ENCODE data around the gene MAS1.
"Not testable (repeated sequence)": the region's sequence is repeated elsewhere in the genome, so short reads cannot be mapped to it uniquely, and the experiment has no call there.

MAS1 gene

DNA sequence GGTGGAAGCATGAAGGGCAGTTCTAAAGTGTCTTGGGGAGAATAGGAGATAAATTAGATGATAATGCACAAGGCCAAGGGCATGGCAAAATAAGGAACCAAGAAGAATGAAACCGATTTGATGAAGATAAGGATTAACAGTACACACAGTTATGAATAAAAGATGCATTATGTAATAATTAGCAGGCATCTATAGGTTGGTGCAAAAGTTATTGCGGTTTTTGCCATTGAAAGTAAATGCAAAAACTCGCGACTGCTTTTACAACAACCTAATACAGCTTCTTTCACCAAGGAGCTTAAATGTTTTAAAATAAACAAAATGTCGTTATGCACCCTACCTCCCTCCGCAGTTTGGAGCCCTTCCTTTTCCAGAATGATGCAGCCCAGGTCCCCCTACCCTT lies 29.0 kb downstream of the MAS1 start:
- no peak for DNase-seq

DNA sequence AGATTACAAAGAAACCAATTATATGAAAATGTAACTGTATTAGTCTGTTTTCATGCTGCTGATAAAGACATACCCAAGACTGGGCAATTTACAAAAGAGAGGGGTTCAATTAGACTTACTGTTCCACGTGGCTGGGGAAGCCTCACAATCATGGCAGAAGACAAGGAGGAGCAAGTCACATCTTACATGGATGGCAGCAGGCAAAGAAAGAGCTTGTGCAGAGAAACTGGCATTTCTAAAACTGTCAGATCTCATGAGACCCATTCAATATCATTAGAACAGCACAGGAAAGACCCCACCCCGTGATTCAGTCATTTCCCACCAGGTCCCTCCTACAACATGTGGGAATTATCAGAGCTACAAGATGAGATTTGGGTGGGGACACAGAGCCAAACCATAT lies 33.4 kb downstream of the MAS1 start:
- not testable (repeated sequence) for DNase-seq

DNA sequence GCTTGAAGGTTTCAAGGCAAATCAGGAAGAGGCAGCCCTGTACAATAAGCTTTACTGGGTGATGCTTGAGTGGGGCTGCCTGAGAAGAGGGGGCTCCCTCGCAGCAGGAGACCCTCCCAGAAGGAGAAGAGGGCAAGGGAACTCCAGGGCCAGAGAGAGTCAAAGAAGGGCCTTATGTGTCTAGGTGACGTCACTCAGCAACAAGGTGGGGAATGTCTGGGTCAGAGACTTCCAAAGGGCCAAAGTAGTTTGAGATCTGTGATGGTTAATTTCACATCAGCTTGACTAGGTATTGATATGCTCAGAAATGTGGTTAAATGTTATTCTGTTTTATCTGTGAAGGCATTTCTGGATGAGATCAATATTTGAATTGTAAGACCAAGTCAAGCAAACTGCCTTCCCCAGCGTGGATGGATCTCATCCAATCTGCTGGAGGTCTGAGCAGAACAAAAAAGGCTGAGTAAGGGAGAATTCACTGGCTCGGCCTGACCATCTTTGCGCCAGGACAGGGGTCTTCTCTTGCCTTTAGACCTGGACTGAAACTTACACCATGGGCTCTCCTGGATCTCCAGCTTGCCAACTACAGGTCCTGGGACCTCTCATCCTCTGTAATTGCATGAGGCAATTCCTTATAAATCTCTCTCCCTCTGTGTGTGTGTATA lies 35.9 kb downstream of the MAS1 start:
- no peak for DNase-seq

DNA sequence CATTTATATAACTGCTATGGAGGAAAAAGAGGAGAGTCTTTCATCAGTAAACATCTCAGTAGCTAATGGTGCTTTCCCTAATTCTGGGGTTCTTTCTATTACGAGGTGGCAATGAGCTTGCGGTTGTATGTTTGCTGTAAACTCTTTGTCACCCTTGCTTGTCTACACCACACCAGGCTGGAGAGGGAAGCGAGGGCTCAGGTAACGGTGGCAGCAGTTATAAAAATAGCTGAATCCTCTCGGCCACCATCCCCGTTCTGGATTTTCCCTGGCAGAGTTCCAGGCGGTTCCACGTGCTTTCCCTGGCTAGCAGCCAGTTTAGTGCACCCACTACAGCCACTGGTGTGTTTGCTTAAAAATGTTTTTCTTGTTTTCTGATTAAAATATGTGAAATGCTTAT lies 39.0 kb downstream of the MAS1 start:
- peak; percentile 51 for DNase-seq

DNA sequence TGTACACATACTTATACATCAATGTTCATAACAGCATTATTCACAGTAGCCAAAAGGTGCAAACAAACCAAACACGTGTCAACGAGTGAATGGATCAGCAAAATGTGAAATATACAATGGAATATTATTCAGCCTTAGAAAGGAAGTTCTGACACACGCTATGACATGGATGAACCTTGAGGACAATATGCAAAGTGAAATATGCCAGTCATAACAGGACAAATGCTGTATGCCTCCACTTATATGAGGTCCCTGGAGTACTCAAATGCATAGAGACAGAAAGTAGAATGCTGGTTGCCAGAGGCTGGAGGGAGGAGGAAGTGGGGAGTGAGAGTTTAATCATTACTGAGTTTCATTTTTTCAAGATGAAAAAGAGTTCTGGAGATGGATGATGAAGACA lies 40.3 kb downstream of the MAS1 start:
- DNase-seq: no peak

DNA sequence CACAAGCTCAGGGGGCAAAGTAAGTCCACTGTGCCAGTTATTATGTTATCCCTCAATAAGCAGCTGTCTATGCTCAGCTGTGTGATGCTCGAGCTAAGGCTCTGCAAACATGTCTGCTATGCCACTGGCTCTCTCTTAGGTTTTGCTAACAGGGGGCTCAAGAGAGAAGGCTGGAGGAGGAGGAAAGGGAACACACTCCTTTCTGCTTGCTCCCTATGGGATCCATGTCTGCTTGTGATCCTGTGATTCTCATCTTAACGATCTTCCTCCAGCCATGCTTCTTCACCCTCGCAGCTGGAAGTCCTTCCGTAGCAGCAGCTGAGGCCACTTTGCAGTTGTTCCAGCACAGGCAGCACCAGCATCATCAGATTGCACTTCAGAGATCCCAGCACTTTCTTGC lies 41.1 kb downstream of the MAS1 start:
- no peak for DNase-seq

DNA sequence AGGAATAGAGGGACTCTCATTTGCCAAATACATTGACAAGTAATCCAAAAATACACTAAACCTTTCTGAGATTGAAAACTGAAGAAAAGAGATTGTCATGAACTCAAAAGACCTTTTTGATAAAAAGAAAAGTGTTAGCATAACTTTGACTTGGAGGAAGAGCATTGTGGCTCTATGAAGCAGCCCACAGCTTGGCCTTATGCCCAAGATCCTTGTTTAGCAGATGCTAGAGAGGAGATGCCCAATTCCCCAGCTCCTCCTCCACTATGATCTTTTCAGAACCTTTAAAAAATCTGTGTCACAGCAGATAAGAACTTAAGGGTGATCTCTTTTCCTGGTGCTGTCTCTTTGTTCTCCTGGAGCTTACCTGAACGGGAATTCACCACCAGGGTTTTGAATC lies 42.3 kb downstream of the MAS1 start:
- no peak for DNase-seq

DNA sequence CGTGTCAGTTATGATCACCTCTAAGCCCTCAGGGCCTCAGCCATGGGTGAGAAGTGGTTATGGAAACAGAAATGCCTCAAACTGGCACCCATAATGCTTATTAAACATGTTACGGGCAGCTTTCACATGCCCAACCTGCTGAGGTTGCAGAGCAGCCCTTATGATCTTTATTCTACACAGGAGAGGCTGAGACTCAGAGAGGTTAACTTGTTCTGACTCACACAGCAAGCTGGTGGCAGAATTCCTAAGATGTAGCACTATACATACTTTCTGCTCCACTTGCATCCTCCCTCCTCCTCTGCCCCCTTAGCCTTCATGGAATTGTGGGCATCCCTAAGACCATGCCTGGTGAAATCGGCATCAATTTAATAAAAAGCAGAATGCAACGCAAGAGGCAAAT lies 43.4 kb downstream of the MAS1 start:
- no peak for DNase-seq

DNA sequence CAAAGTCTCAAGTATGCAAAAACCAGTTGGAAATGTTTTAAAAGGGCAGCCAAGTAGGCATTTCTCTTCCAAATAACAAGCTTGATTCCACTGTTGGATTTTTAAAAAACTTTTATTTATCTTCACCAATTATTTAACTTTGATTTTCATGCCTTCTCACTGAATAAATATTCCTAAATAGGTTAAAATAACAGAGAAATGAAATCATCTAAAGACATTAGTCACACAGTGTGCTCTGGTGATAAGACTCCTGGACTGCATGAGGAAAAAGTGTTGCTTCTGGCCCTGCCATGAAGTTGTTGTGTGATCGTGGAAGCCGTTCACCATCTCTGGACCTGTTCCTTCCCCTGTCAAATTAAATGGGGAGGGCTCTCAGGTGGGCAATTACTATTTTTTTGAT lies 44.3 kb downstream of the MAS1 start:
- DNase-seq: no peak

DNA sequence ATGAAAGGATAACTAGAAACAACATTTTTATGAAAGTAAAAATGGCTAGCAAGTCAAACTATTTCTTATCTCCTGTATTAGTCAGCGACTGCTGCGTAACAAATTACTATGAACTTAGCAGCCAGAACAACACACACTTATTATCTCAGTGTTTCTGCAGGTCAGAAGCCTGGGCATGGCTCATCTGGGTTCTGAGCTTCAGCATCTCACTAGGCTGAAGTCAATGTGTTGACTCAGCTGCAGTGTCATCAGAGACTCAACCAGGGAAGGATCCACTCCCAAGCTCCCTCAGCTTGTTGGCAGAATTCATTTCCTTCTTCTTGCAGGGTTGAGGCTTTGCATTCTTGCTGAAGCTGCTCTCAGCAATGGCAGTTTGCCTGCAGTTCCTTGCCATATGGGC lies 44.8 kb downstream of the MAS1 start:
- DNase-seq: no peak

DNA sequence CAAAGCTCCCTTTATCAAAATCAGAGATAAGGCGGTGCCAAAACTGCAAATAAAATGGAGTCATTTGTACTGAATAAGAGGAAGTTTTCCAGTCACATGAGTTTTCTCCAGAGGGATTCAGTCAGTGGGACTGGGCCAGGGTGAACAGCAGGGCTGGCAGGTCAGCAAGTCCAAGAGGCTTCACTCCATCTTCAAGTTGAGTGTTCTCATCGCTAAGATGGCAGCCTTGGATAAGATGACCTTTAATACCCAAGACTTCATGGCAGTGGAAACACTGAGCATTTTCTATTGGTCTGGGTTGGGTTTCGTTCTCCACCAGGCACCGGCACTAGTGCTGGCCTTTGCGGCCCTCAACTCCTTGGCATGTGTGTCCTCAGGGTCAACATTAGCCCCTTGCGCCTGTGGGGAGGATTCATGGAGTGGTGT lies 48.8 kb downstream of the MAS1 start:
- no peak for DNase-seq

Data from stimulated activated CD4-positive, alpha-beta T cell treated with anti-CD3 and anti-CD28 coated beads, Interleukin-4, amount 100 ng/mL, for 1 hour (primary cell).